Subcutaneous adipose tissue (tissue), 4 donors: ENCODE measurements around the gene DOP1A. TPM values are rescaled to one million over a fixed set of nuclear protein-coding genes. Genes with fewer than 3 reads are reported as not detected.

Experiments used
- total RNA-seq, 4 donors: library from RNA; depleted of rRNA; stranded (reverse); fragments of >200 nt; gene quantifications; one replicate each; pipeline ENCODE4 v1.1.0, GENCODE V29; 2016
- TF ChIP-seq, protein P1 (sequence below): fragments of 450-650 bp; IDR thresholded peaks from one replicate; pipeline ENCODE4 v1.5.1; 2016; ENCODE audit warnings: low read depth, mild to moderate bottlenecking, control low read depth, antibody characterized with exemption, moderate library complexity

DOP1A gene
- total RNA-seq, 4 donors from 2014 or later = 26.7 to 33.9 (median 31.8) TPM

DNA sequence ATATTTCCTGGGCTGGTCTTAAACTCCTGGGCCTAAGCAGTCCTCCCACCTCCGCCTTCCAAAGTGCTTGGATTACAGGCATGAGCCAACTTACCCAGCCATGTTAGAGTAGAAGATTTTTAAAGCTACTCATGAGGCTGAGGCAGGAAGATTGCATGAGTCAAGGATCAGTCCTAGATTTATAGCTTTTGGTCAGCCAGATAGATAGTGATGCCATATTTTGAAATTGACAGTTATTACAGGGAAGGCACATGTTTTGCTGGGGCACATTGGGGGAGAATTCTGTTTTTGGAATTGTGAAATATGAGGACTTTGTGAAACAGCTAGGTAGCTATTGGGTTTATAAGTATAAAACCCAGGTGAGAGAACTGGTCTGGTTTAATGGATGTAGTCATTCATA, 40.9 kb downstream of the DOP1A start:
- TF ChIP-seq, protein P1, sequence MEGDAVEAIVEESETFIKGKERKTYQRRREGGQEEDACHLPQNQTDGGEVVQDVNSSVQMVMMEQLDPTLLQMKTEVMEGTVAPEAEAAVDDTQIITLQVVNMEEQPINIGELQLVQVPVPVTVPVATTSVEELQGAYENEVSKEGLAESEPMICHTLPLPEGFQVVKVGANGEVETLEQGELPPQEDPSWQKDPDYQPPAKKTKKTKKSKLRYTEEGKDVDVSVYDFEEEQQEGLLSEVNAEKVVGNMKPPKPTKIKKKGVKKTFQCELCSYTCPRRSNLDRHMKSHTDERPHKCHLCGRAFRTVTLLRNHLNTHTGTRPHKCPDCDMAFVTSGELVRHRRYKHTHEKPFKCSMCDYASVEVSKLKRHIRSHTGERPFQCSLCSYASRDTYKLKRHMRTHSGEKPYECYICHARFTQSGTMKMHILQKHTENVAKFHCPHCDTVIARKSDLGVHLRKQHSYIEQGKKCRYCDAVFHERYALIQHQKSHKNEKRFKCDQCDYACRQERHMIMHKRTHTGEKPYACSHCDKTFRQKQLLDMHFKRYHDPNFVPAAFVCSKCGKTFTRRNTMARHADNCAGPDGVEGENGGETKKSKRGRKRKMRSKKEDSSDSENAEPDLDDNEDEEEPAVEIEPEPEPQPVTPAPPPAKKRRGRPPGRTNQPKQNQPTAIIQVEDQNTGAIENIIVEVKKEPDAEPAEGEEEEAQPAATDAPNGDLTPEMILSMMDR = no peak

DNA sequence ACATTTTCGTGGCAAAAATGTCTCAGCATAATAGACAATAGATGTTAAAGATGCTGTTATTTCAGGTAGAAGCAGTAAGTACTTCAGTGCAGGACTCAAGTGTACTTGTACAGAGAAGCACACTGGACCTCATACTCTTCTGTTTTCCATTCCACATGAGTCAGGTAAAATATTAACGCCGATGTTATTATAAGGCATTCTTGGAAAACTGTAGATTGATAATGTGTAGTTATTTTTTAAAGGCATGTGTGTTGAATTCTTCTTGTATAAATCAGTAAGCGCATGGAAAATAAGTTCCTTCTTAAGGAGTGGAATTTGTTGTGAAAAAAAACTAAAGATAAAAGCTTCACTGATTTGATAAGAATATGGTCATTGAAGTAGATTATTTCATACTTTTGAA, 45.8 kb downstream of the DOP1A start:
- TF ChIP-seq, protein P1 = no peak

DNA sequence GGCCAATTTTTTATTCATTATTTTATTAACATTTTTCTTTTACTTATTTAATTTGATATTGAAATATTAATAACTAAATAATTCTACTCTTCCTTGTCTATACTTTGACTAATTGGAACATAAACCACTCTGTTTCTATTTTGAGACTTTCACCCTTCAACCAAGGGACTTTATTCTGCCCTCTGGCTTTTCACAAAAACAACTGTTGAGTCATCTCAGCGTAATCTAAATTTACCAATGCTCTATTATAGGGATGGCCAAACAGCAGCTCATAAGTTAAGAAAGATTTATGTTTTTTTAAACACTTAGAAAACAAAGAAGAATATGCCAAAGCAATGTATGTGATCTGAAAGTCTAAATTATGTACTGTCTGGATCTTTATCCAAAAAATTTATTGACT, 46.7 kb downstream of the DOP1A start:
- TF ChIP-seq, protein P1 = no peak

DNA sequence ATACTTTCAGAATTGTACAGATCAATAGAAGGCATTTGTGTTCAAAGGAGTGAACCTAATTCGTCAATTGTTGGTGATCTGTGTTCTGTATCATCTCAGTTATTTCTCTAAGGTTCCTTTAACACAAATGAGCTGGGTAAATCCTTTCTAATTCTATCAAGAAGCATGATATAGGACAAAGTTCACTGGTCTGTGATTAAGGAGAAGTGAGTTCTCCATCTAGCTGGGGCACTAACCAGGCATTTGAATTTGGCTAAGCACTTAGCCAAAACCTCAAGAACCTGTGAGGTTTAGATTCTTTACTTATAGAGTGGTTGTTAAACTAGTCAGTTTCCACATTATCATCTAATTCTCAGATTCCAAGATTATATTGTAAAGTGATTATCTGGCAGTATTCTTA, 50.3 kb downstream of the DOP1A start:
- TF ChIP-seq, protein P1 = no peak

DNA sequence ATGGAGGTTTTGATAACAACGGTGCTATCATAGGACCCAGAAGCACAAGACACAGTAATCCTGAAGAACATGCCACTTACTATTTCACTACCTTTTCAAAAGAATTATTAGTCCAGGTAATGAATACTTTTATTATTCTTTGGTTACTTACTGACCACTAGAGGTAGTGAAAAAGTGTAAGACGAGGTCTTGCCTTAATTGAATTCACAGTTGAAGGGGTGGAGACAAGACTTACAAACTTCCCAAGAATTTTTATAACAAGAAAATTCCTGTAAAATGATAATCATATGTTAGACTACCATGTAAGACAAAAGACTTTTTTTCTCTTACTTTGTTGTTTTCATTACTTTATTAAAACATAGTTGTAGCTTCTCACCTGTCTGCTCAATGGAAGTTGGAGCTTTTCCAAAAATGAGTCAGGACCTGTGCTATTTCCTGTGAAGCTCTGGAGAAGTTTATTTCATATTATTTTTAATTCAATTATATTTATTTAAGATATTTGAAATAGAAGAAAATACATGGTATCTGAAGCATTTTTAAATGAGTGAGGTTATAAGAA, 52.4 kb downstream of the DOP1A start:
- TF ChIP-seq, protein P1 = no peak

DNA sequence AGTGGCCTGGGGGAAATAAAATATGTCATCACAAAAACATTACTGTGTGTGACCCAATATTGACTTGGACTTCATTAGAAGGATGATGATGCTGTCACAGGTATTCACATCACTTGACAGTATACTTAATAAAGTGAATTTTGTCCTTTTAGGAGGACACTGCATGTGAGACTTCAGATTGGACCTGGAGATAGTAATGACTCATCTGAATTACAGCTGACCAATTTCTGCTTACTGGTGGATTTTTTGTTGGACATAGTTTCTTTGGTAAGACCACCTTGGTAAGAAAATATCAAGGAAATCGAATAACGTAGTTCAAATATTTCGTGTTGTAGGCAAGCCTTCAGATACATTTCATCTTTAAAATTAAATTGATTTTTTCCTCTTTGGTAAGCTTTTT, 57.1 kb downstream of the DOP1A start:
- TF ChIP-seq, protein P1 = no peak

DNA sequence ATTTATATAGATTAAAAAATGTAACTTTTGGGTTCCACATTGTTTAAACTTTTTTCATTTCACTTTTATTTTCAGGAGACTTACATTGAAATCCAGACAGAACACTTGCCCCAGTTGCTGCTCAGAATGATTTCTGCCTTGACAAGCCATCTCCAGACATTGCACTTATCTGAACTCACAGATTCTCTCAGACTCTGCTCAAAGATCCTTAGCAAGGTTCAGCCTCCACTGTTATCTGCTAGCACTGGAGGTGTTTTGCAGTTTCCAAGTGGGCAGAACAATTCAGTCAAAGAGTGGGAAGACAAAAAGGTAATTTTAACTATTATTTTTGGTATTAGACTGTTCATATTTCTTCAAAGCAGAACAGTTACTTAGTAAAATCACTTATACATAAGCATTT, 58.0 kb downstream of the DOP1A start:
- TF ChIP-seq, protein P1 = no peak
